ENCODE data around the gene GHR. TPM values are rescaled to one million over a fixed set of nuclear protein-coding genes. Genes with fewer than 3 reads are reported as not detected.
A peak's percentile ranks its signal among the peaks of the same experiment; 100 is the strongest.

The GHR gene
- total and polyA plus RNA-seq, 5 experiments from 2014 or later: not detected

GRCh38 chr5:42506662-42507061, 83.4 kb downstream of the GHR start:
- Mint-ChIP-seq H3K36me3 (no peaks in the 10 kb centered on the region), H3K27me3 (peaks cover 0 to 3% (median 3%) of the 10 kb centered on the region in 5 donors), H3K4me1 (no peaks in the 10 kb centered on the region), H3K9me3 (no peaks in the 10 kb centered on the region), H3K27ac (no peak overlapping the region), H3K4me3 (no peak overlapping the region)
- DNase-seq (no peak), ATAC-seq (no peak)
- POLR2A ChIA-PET: no interaction called here

GRCh38 chr5:42507451-42508097, 84.3 kb downstream of the GHR start:
- Mint-ChIP-seq H3K4me3 (no peak overlapping the region), H3K9me3 (no peaks in the 10 kb centered on the region), H3K27me3 (peaks cover 0 to 4% (median 1%) of the 10 kb centered on the region in 5 donors), H3K27ac (no peak overlapping the region), H3K4me1 (no peaks in the 10 kb centered on the region), H3K36me3 (no peaks in the 10 kb centered on the region)
- POLR2A ChIA-PET: no interaction called here
- DNase-seq (no peak), ATAC-seq (no peak)

- POLR2A ChIA-PET: no interaction called here
Observed at GRCh38 chr5:42513246-42513645, 90.0 kb downstream of the GHR start.

GRCh38 chr5:42514754-42515153, 91.5 kb downstream of the GHR start:
- no peaks in the 10 kb centered on the region for H3K4me1 Mint-ChIP-seq
- H3K27me3 Mint-ChIP-seq: peaks cover 0 to 11% (median 2%) of the 10 kb centered on the region in 5 donors
- DNase-seq: no peak
- H3K9me3 Mint-ChIP-seq: no peaks in the 10 kb centered on the region
- POLR2A ChIA-PET: no interaction called here
- H3K27ac Mint-ChIP-seq: no peak overlapping the region
- H3K36me3 Mint-ChIP-seq: no peaks in the 10 kb centered on the region
- no peak for ATAC-seq
- no peak overlapping the region for H3K4me3 Mint-ChIP-seq

More at GRCh38 chr5:42513246-42513645, 90.0 kb downstream of the GHR start:
- Mint-ChIP-seq H3K27ac (no peak overlapping the region), H3K36me3 (no peaks in the 10 kb centered on the region), H3K9me3 (no peaks in the 10 kb centered on the region), H3K4me1 (no peaks in the 10 kb centered on the region), H3K4me3 (no peak overlapping the region), H3K27me3 (peaks cover 0 to 11% (median 2%) of the 10 kb centered on the region in 5 donors)
- no peak for DNase-seq
- ATAC-seq: no peak

- no peak for DNase-seq
- H3K36me3 Mint-ChIP-seq: no peaks in the 10 kb centered on the region
- no peak overlapping the region for H3K27ac Mint-ChIP-seq
- no peak for ATAC-seq
- H3K4me1 Mint-ChIP-seq: no peaks in the 10 kb centered on the region
- H3K9me3 Mint-ChIP-seq: no peaks in the 10 kb centered on the region
- POLR2A ChIA-PET: no interaction called here
- H3K4me3 Mint-ChIP-seq: no peak overlapping the region
- peaks cover 0 to 11% (median 2%) of the 10 kb centered on the region in 5 donors for H3K27me3 Mint-ChIP-seq
Observed at GRCh38 chr5:42515504-42515903, 92.3 kb downstream of the GHR start.

GRCh38 chr5:42516282-42517042, 93.2 kb downstream of the GHR start:
- H3K9me3 Mint-ChIP-seq: no peaks in the 10 kb centered on the region
- POLR2A ChIA-PET: no interaction called here
- H3K27ac Mint-ChIP-seq: peak overlapping the region in 1 of 10 donors; percentile 0
- H3K4me3 Mint-ChIP-seq: no peak overlapping the region
- no peaks in the 10 kb centered on the region for H3K36me3 Mint-ChIP-seq
- DNase-seq: no peak
- no peak for ATAC-seq
- H3K27me3 Mint-ChIP-seq: peaks cover 0 to 10% (median 2%) of the 10 kb centered on the region in 5 donors
- no peaks in the 10 kb centered on the region for H3K4me1 Mint-ChIP-seq

- POLR2A ChIA-PET: interaction anchor here (0.6 kb wide), 1 partner anchor 545 kb away, joined by 7 read pairs; no protein-coding TSS in a partner anchor
- DNase-seq: no peak
- H3K9me3 Mint-ChIP-seq: no peaks in the 10 kb centered on the region
- H3K4me3 Mint-ChIP-seq: no peak overlapping the region
- ATAC-seq: no peak
- H3K4me1 Mint-ChIP-seq: no peaks in the 10 kb centered on the region
- H3K27me3 Mint-ChIP-seq: peaks cover 0 to 8% (median 2%) of the 10 kb centered on the region in 5 donors
- no peaks in the 10 kb centered on the region for H3K36me3 Mint-ChIP-seq
- H3K27ac Mint-ChIP-seq: no peak overlapping the region
Observed at GRCh38 chr5:42517164-42517563, 93.9 kb downstream of the GHR start.

- no peaks in the 10 kb centered on the region for H3K4me1 Mint-ChIP-seq
- ATAC-seq (no peak), DNase-seq (no peak)
- POLR2A ChIA-PET: no interaction called here
- peaks cover 0 to 12% (median 4%) of the 10 kb centered on the region in 5 donors for H3K27me3 Mint-ChIP-seq
- H3K4me3 Mint-ChIP-seq: no peak overlapping the region
- H3K27ac Mint-ChIP-seq: no peak overlapping the region
- H3K9me3 Mint-ChIP-seq: no peaks in the 10 kb centered on the region
- H3K36me3 Mint-ChIP-seq: no peaks in the 10 kb centered on the region
Observed at GRCh38 chr5:42518595-42519221, 95.5 kb downstream of the GHR start.

- POLR2A ChIA-PET: no interaction called here
- H3K4me1 Mint-ChIP-seq: no peaks in the 10 kb centered on the region
- H3K36me3 Mint-ChIP-seq: no peaks in the 10 kb centered on the region
- H3K27ac Mint-ChIP-seq: no peak overlapping the region
- H3K27me3 Mint-ChIP-seq: peaks cover 3 to 16% (median 5%) of the 10 kb centered on the region in 5 donors
- DNase-seq: no peak
- no peak overlapping the region for H3K4me3 Mint-ChIP-seq
- H3K9me3 Mint-ChIP-seq: no peaks in the 10 kb centered on the region
- no peak for ATAC-seq
Observed at GRCh38 chr5:42520203-42520602, 97.0 kb downstream of the GHR start.

- Mint-ChIP-seq H3K4me1 (no peaks in the 10 kb centered on the region), H3K27ac (no peak overlapping the region), H3K4me3 (no peak overlapping the region), H3K27me3 (peaks cover 3 to 16% (median 5%) of the 10 kb centered on the region in 5 donors), H3K36me3 (no peaks in the 10 kb centered on the region), H3K9me3 (no peaks in the 10 kb centered on the region)
- ATAC-seq: no peak
- no peak for DNase-seq
- POLR2A ChIA-PET: no interaction called here
Observed at GRCh38 chr5:42520957-42521356, 97.7 kb downstream of the GHR start.

GRCh38 chr5:42521406-42521805, 98.2 kb downstream of the GHR start:
- Mint-ChIP-seq H3K27me3 (peaks cover 3 to 16% (median 5%) of the 10 kb centered on the region in 5 donors), H3K9me3 (peaks cover 0 to under 1% (median 0%) of the 10 kb centered on the region in 9 donors), H3K4me3 (no peak overlapping the region), H3K27ac (no peak overlapping the region), H3K36me3 (no peaks in the 10 kb centered on the region), H3K4me1 (no peaks in the 10 kb centered on the region)
- POLR2A ChIA-PET: no interaction called here
- no peak for ATAC-seq
- no peak for DNase-seq

- Mint-ChIP-seq H3K27me3 (peaks cover 3 to 16% (median 5%) of the 10 kb centered on the region in 5 donors), H3K4me1 (no peaks in the 10 kb centered on the region), H3K9me3 (peaks cover 0 to 9% (median 0%) of the 10 kb centered on the region in 9 donors), H3K27ac (no peak overlapping the region), H3K4me3 (no peak overlapping the region), H3K36me3 (no peaks in the 10 kb centered on the region)
- no peak for DNase-seq
- ATAC-seq: no peak
- POLR2A ChIA-PET: no interaction called here
Observed at GRCh38 chr5:42522783-42523182, 99.5 kb downstream of the GHR start.

- Mint-ChIP-seq H3K27me3 (peaks cover 1 to 16% (median 5%) of the 10 kb centered on the region in 5 donors), H3K9me3 (peaks cover 0 to 13% (median 3%) of the 10 kb centered on the region in 9 donors), H3K36me3 (no peaks in the 10 kb centered on the region), H3K27ac (no peak overlapping the region), H3K4me3 (no peak overlapping the region), H3K4me1 (no peaks in the 10 kb centered on the region)
- ATAC-seq (no peak), DNase-seq (no peak)
- POLR2A ChIA-PET: no interaction called here
Observed at GRCh38 chr5:42526179-42526578, 102.9 kb downstream of the GHR start.
